Activated naive CD8-positive, alpha-beta T cell (primary cell): Measurements from ENCODE around the gene UNC5B.
"Not testable (repeated sequence)": the region's sequence is repeated elsewhere in the genome, so short reads cannot be mapped to it uniquely, and the experiment has no call there.

Source experiments
- H3K27ac Mint-ChIP-seq: one replicate; pipeline ENCODE4 v1.8.0; 2021; ENCODE audit warnings: mixed read lengths
- H3K27me3 Mint-ChIP-seq: one replicate; pipeline ENCODE4 v1.8.0; 2021; ENCODE audit warnings: mixed read lengths
- H3K36me3 Mint-ChIP-seq: one replicate; pipeline ENCODE4 v1.8.0; 2021; ENCODE audit warnings: mixed read lengths
- H3K4me1 Mint-ChIP-seq: one replicate; pipeline ENCODE4 v1.8.0; 2021; ENCODE audit warnings: low read depth, mixed read lengths
- H3K4me3 Mint-ChIP-seq: one replicate; pipeline ENCODE4 v1.8.0; 2021; ENCODE audit warnings: mild to moderate bottlenecking, mixed read lengths
- H3K9me3 Mint-ChIP-seq: one replicate; pipeline ENCODE4 v1.8.0; 2021; ENCODE audit warnings: low read depth, mixed read lengths

The UNC5B gene

GRCh38 chr10:71291528-71291900 is 79.1 kb downstream of the UNC5B start:
- H3K4me1 Mint-ChIP-seq = peaks cover 2% of the 10 kb centered on the region
- H3K36me3 Mint-ChIP-seq = no peaks in the 10 kb centered on the region
- H3K27me3 Mint-ChIP-seq = no peaks in the 10 kb centered on the region
- H3K27ac Mint-ChIP-seq = no peak overlapping the region
- no peaks in the 10 kb centered on the region for H3K9me3 Mint-ChIP-seq
- no peak overlapping the region for H3K4me3 Mint-ChIP-seq

GRCh38 chr10:71292624-71293445 is 80.5 kb downstream of the UNC5B start:
- no peak overlapping the region for H3K4me3 Mint-ChIP-seq
- no peaks in the 10 kb centered on the region for H3K9me3 Mint-ChIP-seq
- no peaks in the 10 kb centered on the region for H3K27me3 Mint-ChIP-seq
- no peak overlapping the region for H3K27ac Mint-ChIP-seq
- H3K36me3 Mint-ChIP-seq = no peaks in the 10 kb centered on the region
- H3K4me1 Mint-ChIP-seq = peaks cover 2% of the 10 kb centered on the region

GRCh38 chr10:71293446-71294084 is 81.2 kb downstream of the UNC5B start:
- H3K9me3 Mint-ChIP-seq = no peaks in the 10 kb centered on the region
- no peak overlapping the region for H3K4me3 Mint-ChIP-seq
- H3K4me1 Mint-ChIP-seq = peaks cover 2% of the 10 kb centered on the region
- no peaks in the 10 kb centered on the region for H3K27me3 Mint-ChIP-seq
- H3K36me3 Mint-ChIP-seq = no peaks in the 10 kb centered on the region
- H3K27ac Mint-ChIP-seq = no peak overlapping the region

GRCh38 chr10:71294091-71294561 is 81.8 kb downstream of the UNC5B start:
- H3K9me3 Mint-ChIP-seq = no peaks in the 10 kb centered on the region
- no peak overlapping the region for H3K27ac Mint-ChIP-seq
- H3K4me3 Mint-ChIP-seq = no peak overlapping the region
- peaks cover 2% of the 10 kb centered on the region for H3K4me1 Mint-ChIP-seq
- no peaks in the 10 kb centered on the region for H3K36me3 Mint-ChIP-seq
- H3K27me3 Mint-ChIP-seq = no peaks in the 10 kb centered on the region

- peaks cover 2% of the 10 kb centered on the region for H3K4me1 Mint-ChIP-seq
- H3K27me3 Mint-ChIP-seq = peaks cover 1% of the 10 kb centered on the region
- H3K27ac Mint-ChIP-seq = no peak overlapping the region
- no peak overlapping the region for H3K4me3 Mint-ChIP-seq
- no peaks in the 10 kb centered on the region for H3K36me3 Mint-ChIP-seq
- no peaks in the 10 kb centered on the region for H3K9me3 Mint-ChIP-seq
Observed at GRCh38 chr10:71294856-71295255, 82.5 kb downstream of the UNC5B start.

GRCh38 chr10:71295641-71296040 is 83.3 kb downstream of the UNC5B start:
- Mint-ChIP-seq H3K4me1 (no peaks in the 10 kb centered on the region), H3K9me3 (no peaks in the 10 kb centered on the region), H3K27me3 (peaks cover 1% of the 10 kb centered on the region), H3K4me3 (no peak overlapping the region), H3K27ac (no peak overlapping the region), H3K36me3 (no peaks in the 10 kb centered on the region)

GRCh38 chr10:71296086-71296485 is 83.7 kb downstream of the UNC5B start:
- no peak overlapping the region for H3K27ac Mint-ChIP-seq
- H3K9me3 Mint-ChIP-seq = no peaks in the 10 kb centered on the region
- H3K4me1 Mint-ChIP-seq = no peaks in the 10 kb centered on the region
- H3K4me3 Mint-ChIP-seq = no peak overlapping the region
- no peaks in the 10 kb centered on the region for H3K36me3 Mint-ChIP-seq
- peaks cover 1% of the 10 kb centered on the region for H3K27me3 Mint-ChIP-seq

- H3K27ac Mint-ChIP-seq, H3K27me3 Mint-ChIP-seq, H3K9me3 Mint-ChIP-seq, H3K4me1 Mint-ChIP-seq, H3K4me3 Mint-ChIP-seq, H3K36me3 Mint-ChIP-seq: not testable (repeated sequence)
Observed at GRCh38 chr10:71296811-71297210, 84.4 kb downstream of the UNC5B start.

GRCh38 chr10:71297343-71297742 is 85.0 kb downstream of the UNC5B start:
- no peak overlapping the region for H3K27ac Mint-ChIP-seq
- H3K4me3 Mint-ChIP-seq = no peak overlapping the region
- H3K27me3 Mint-ChIP-seq = peaks cover 1% of the 10 kb centered on the region
- no peaks in the 10 kb centered on the region for H3K4me1 Mint-ChIP-seq
- H3K9me3 Mint-ChIP-seq = no peaks in the 10 kb centered on the region
- H3K36me3 Mint-ChIP-seq = no peaks in the 10 kb centered on the region

GRCh38 chr10:71299071-71299785 is 86.9 kb downstream of the UNC5B start:
- peaks cover 5% of the 10 kb centered on the region for H3K27me3 Mint-ChIP-seq
- H3K4me1 Mint-ChIP-seq = no peaks in the 10 kb centered on the region
- no peak overlapping the region for H3K4me3 Mint-ChIP-seq
- H3K9me3 Mint-ChIP-seq = no peaks in the 10 kb centered on the region
- H3K36me3 Mint-ChIP-seq = no peaks in the 10 kb centered on the region
- H3K27ac Mint-ChIP-seq = no peak overlapping the region

GRCh38 chr10:71300555-71301370 is 88.4 kb downstream of the UNC5B start:
- H3K4me3 Mint-ChIP-seq = no peak overlapping the region
- H3K36me3 Mint-ChIP-seq = no peaks in the 10 kb centered on the region

GRCh38 chr10:71301371-71301916 is 89.1 kb downstream of the UNC5B start:
- no peaks in the 10 kb centered on the region for H3K36me3 Mint-ChIP-seq
- H3K9me3 Mint-ChIP-seq = no peaks in the 10 kb centered on the region
- no peaks in the 10 kb centered on the region for H3K4me1 Mint-ChIP-seq
- no peak overlapping the region for H3K4me3 Mint-ChIP-seq
- H3K27me3 Mint-ChIP-seq = peaks cover 5% of the 10 kb centered on the region
- no peak overlapping the region for H3K27ac Mint-ChIP-seq

More at GRCh38 chr10:71300555-71301370, 88.4 kb downstream of the UNC5B start:
- Mint-ChIP-seq H3K27me3 (peaks cover 5% of the 10 kb centered on the region), H3K9me3 (no peaks in the 10 kb centered on the region), H3K4me1 (no peaks in the 10 kb centered on the region), H3K27ac (no peak overlapping the region)

GRCh38 chr10:71302451-71302850 is 90.1 kb downstream of the UNC5B start:
- H3K27me3 Mint-ChIP-seq = peaks cover 5% of the 10 kb centered on the region
- no peaks in the 10 kb centered on the region for H3K4me1 Mint-ChIP-seq
- no peaks in the 10 kb centered on the region for H3K9me3 Mint-ChIP-seq
- H3K27ac Mint-ChIP-seq = no peak overlapping the region
- no peak overlapping the region for H3K4me3 Mint-ChIP-seq
- no peaks in the 10 kb centered on the region for H3K36me3 Mint-ChIP-seq

GRCh38 chr10:71302874-71303568 is 90.7 kb downstream of the UNC5B start:
- H3K4me3 Mint-ChIP-seq = no peak overlapping the region
- no peaks in the 10 kb centered on the region for H3K9me3 Mint-ChIP-seq
- H3K4me1 Mint-ChIP-seq = no peaks in the 10 kb centered on the region
- H3K27ac Mint-ChIP-seq = no peak overlapping the region
- H3K27me3 Mint-ChIP-seq = peaks cover 5% of the 10 kb centered on the region
- H3K36me3 Mint-ChIP-seq = no peaks in the 10 kb centered on the region
